ENCODE data around the gene TRMT61B. TPM values are rescaled to one million over a fixed set of nuclear protein-coding genes. Genes with fewer than 3 reads are reported as not detected.

The TRMT61B gene
- total and polyA plus RNA-seq, 4 donors, result 9.6 to 30.7 (median 15.8) TPM

GRCh38 chr2:28901841-28902240 is 31.7 kb upstream of the TRMT61B start:
- H3K9me3 ChIP-seq (ENCODE audit: control insufficient read depth in 4 of 4, insufficient read depth in 3 of 4, low read length in 3 of 4), result no peaks in the 10 kb centered on the region
- H3K27me3 ChIP-seq (ENCODE audit: control insufficient read depth in 3 of 3, insufficient read depth in 3 of 3, low read length in 2 of 3), result no peaks in the 10 kb centered on the region
- H3K27ac ChIP-seq (ENCODE audit: low read depth in 1 of 2, low read length in 1 of 2), result no peak overlapping the region
- H3K36me3 ChIP-seq (ENCODE audit: control insufficient read depth in 4 of 4, insufficient read depth in 4 of 4, low read length in 4 of 4), result peaks cover 8 to 16% (median 13%) of the 10 kb centered on the region in 4 donors
- no peak for ATAC-seq (ENCODE audit: insufficient read depth, low FRiP score)
- 71 to 84% methylated on average over 1 of the region's 1 CpG for WGBS, 2 donors
- no peak for DNase-seq
- no peak for TF ChIP-seq CTCF (IDR thresholded peaks at IDR 0.05; ENCODE audit: control extremely low read depth, extremely low read depth)
- no peak overlapping the region for H3K9ac ChIP-seq (ENCODE audit: insufficient read depth in 1 of 2, low read length in 2 of 2)
- H3K4me1 ChIP-seq (ENCODE audit: control insufficient read depth in 5 of 5, insufficient read depth in 5 of 5, low read length in 5 of 5), result peaks cover 0 to 14% (median 0%) of the 10 kb centered on the region in 5 donors
- no peak overlapping the region for H3K4me3 ChIP-seq

GRCh38 chr2:28901202-28901601 is 31.1 kb upstream of the TRMT61B start:
- WGBS, 2 donors, result 61 to 74% methylated on average over 2 of the region's 2 CpGs
- no peaks in the 10 kb centered on the region for H3K9me3 ChIP-seq (ENCODE audit: control insufficient read depth in 4 of 4, insufficient read depth in 3 of 4, low read length in 3 of 4)
- ATAC-seq (ENCODE audit: insufficient read depth, low FRiP score), result no peak
- H3K4me3 ChIP-seq, result no peak overlapping the region
- no peaks in the 10 kb centered on the region for H3K27me3 ChIP-seq (ENCODE audit: control insufficient read depth in 3 of 3, insufficient read depth in 3 of 3, low read length in 2 of 3)
- no peak for DNase-seq
- no peak overlapping the region for H3K27ac ChIP-seq (ENCODE audit: low read depth in 1 of 2, low read length in 1 of 2)
- peaks cover 0 to 14% (median 2%) of the 10 kb centered on the region in 5 donors for H3K4me1 ChIP-seq (ENCODE audit: control insufficient read depth in 5 of 5, insufficient read depth in 5 of 5, low read length in 5 of 5)
- H3K36me3 ChIP-seq (ENCODE audit: control insufficient read depth in 4 of 4, insufficient read depth in 4 of 4, low read length in 4 of 4), result peaks cover 5 to 10% (median 9%) of the 10 kb centered on the region in 4 donors
- no peak overlapping the region for H3K9ac ChIP-seq (ENCODE audit: insufficient read depth in 1 of 2, low read length in 2 of 2)
- no peak for TF ChIP-seq CTCF (IDR thresholded peaks at IDR 0.05; ENCODE audit: control extremely low read depth, extremely low read depth)

GRCh38 chr2:28898048-28898447 is 27.9 kb upstream of the TRMT61B start:
- DNase-seq, result no peak
- no peak overlapping the region for H3K27ac ChIP-seq (ENCODE audit: low read depth in 1 of 2, low read length in 1 of 2)
- H3K27me3 ChIP-seq (ENCODE audit: control insufficient read depth in 3 of 3, insufficient read depth in 3 of 3, low read length in 2 of 3), result no peaks in the 10 kb centered on the region
- 52 to 64% methylated on average over 1 of the region's 1 CpG for WGBS, 2 donors
- no peak for ATAC-seq (ENCODE audit: insufficient read depth, low FRiP score)
- H3K36me3 ChIP-seq (ENCODE audit: control insufficient read depth in 4 of 4, insufficient read depth in 4 of 4, low read length in 4 of 4), result peaks cover 4 to 10% (median 6%) of the 10 kb centered on the region in 4 donors
- peaks cover 0 to 16% (median 8%) of the 10 kb centered on the region in 5 donors for H3K4me1 ChIP-seq (ENCODE audit: control insufficient read depth in 5 of 5, insufficient read depth in 5 of 5, low read length in 5 of 5)
- TF ChIP-seq CTCF (IDR thresholded peaks at IDR 0.05; ENCODE audit: control extremely low read depth, extremely low read depth), result no peak
- no peak overlapping the region for H3K9ac ChIP-seq (ENCODE audit: insufficient read depth in 1 of 2, low read length in 2 of 2)
- no peak overlapping the region for H3K4me3 ChIP-seq
- H3K9me3 ChIP-seq (ENCODE audit: control insufficient read depth in 4 of 4, insufficient read depth in 3 of 4, low read length in 3 of 4), result no peaks in the 10 kb centered on the region

GRCh38 chr2:28896906-28897305 is 26.8 kb upstream of the TRMT61B start:
- no peak for DNase-seq
- Histone ChIP-seq H3K27me3 (ENCODE audit: control insufficient read depth in 3 of 3, insufficient read depth in 3 of 3, low read length in 2 of 3) (no peaks in the 10 kb centered on the region), H3K9ac (ENCODE audit: insufficient read depth in 1 of 2, low read length in 2 of 2) (peak overlapping the region in 1 of 2 donors; percentile 5), H3K36me3 (ENCODE audit: control insufficient read depth in 4 of 4, insufficient read depth in 4 of 4, low read length in 4 of 4) (peaks cover 0 to 6% (median 2%) of the 10 kb centered on the region in 4 donors), H3K9me3 (ENCODE audit: control insufficient read depth in 4 of 4, insufficient read depth in 3 of 4, low read length in 3 of 4) (no peaks in the 10 kb centered on the region), H3K27ac (ENCODE audit: low read depth in 1 of 2, low read length in 1 of 2) (no peak overlapping the region), H3K4me1 (ENCODE audit: control insufficient read depth in 5 of 5, insufficient read depth in 5 of 5, low read length in 5 of 5) (peaks cover 0 to 16% (median 8%) of the 10 kb centered on the region in 5 donors), H3K4me3 (no peak overlapping the region)
- 64 to 73% methylated on average over 2 of the region's 2 CpGs for WGBS, 2 donors
- TF ChIP-seq CTCF (IDR thresholded peaks at IDR 0.05; ENCODE audit: control extremely low read depth, extremely low read depth), result no peak
- no peak for ATAC-seq (ENCODE audit: insufficient read depth, low FRiP score)

Data from lung (tissue), 12 donors.